ENCODE measurements around the gene CCDC6.

Gene CCDC6

DNA sequence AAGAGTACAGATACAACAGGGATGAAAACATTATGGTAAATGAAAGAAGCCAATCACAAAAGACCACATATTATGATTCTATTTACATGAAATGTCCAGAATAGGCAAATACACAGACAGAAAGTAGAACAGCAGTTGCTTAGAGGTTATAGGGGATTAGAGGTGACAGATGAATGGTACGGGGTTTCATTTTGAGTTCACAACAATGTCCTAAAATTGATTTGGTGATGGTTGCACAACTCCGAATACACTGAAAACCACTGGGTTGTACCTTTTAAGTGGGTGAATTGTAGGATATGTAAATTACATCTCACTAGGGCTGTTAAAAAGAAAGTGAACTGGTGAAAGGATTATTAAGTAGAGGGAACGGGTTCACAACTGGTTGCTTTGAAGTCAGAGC is 76.8 kb downstream of the CCDC6 start:
- H3K9me3 ChIP-seq (ENCODE audit: low read length): no peaks in the 10 kb centered on the region
- no peak overlapping the region for H2AFZ ChIP-seq (ENCODE audit: low read length)
- H3K4me1 ChIP-seq (ENCODE audit: insufficient read depth, low read length, severe bottlenecking): peaks cover 10% of the 10 kb centered on the region
- no peak overlapping the region for H3K9ac ChIP-seq (ENCODE audit: low read length)
- H3K36me3 ChIP-seq (ENCODE audit: insufficient read depth, low read length): peaks cover 72% of the 10 kb centered on the region
- no peak overlapping the region for H3K4me2 ChIP-seq (ENCODE audit: low read length)
- H4K20me1 ChIP-seq (ENCODE audit: insufficient read depth, low read length): no peaks in the 10 kb centered on the region
- no peak overlapping the region for H3K4me3 ChIP-seq (ENCODE audit: low read depth, low read length, poor library complexity, severe bottlenecking)
- TF ChIP-seq, protein P1, sequence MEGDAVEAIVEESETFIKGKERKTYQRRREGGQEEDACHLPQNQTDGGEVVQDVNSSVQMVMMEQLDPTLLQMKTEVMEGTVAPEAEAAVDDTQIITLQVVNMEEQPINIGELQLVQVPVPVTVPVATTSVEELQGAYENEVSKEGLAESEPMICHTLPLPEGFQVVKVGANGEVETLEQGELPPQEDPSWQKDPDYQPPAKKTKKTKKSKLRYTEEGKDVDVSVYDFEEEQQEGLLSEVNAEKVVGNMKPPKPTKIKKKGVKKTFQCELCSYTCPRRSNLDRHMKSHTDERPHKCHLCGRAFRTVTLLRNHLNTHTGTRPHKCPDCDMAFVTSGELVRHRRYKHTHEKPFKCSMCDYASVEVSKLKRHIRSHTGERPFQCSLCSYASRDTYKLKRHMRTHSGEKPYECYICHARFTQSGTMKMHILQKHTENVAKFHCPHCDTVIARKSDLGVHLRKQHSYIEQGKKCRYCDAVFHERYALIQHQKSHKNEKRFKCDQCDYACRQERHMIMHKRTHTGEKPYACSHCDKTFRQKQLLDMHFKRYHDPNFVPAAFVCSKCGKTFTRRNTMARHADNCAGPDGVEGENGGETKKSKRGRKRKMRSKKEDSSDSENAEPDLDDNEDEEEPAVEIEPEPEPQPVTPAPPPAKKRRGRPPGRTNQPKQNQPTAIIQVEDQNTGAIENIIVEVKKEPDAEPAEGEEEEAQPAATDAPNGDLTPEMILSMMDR (IDR thresholded peaks at IDR 0.05; ENCODE audit: low read length): no peak
- no peak for TF ChIP-seq EZH2 (IDR thresholded peaks at IDR 0.05; ENCODE audit: borderline replicate concordance, low read length)
- H3K27ac ChIP-seq (ENCODE audit: low read depth, low read length, poor library complexity, severe bottlenecking): no peak overlapping the region
- no peaks in the 10 kb centered on the region for H3K9me2 ChIP-seq (ENCODE audit: low read depth, low read length)
- H3F3A ChIP-seq (ENCODE audit: insufficient read depth, low read length): 0 out of 2 replicates have a peak, but pooled peaks cover 2% of the 10 kb centered on the region
- no peaks in the 10 kb centered on the region for H3K27me3 ChIP-seq (ENCODE audit: insufficient read depth, low read length)
- H3K79me2 ChIP-seq (ENCODE audit: insufficient read depth, low read length): no peaks in the 10 kb centered on the region; the same call in 1 of the 2 replicates

DNA sequence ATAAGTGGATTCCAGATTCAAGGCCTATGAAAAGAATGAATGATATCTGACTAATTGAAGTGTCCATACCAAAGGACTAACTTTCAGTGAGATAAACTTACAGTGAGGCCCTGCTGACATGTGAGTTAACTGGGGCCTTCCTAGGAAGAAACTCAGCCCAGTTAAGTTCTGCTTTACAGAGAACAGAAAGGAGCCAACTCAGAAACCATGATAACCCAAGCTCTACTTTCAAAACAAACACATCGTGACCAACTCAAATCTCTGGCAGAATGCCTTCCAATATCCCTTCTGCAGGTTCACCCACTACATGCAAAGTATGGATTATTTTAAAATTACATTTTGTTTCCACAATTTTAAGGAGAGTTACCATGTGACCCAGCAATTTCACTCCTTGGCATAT is 77.3 kb downstream of the CCDC6 start:
- Histone ChIP-seq H3K9me2 (ENCODE audit: low read depth, low read length) (no peaks in the 10 kb centered on the region), H3K36me3 (ENCODE audit: insufficient read depth, low read length) (peaks cover 78% of the 10 kb centered on the region), H3K9me3 (ENCODE audit: low read length) (no peaks in the 10 kb centered on the region)

DNA sequence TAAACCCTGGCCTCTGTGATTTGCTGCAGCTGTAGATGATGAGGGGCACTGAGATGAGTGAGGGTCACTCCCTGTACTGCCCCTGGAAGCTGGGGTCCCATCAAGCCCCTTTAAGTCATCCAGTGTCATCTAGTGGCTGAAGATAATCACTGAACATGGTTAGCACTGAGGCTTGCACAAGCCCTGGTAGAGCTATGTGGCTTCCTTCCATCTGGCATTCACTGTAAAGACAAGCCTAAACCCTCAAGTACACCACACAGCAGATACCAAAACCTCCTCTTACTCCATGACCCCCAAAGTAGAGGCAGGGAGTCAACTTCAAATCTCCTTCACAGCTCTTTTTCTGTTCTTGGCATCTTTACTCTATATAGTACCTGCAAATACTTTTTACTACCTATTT is 80.4 kb downstream of the CCDC6 start:
- Histone ChIP-seq H3K9me2 (ENCODE audit: low read depth, low read length) (no peaks in the 10 kb centered on the region), H3K4me2 (ENCODE audit: low read length) (no peak overlapping the region), H3K4me3 (ENCODE audit: low read depth, low read length, poor library complexity, severe bottlenecking) (no peak overlapping the region), H3K4me1 (ENCODE audit: insufficient read depth, low read length, severe bottlenecking) (no peaks in the 10 kb centered on the region), H3K9me3 (ENCODE audit: low read length) (no peaks in the 10 kb centered on the region), H2AFZ (ENCODE audit: low read length) (no peak overlapping the region), H4K20me1 (ENCODE audit: insufficient read depth, low read length) (no peaks in the 10 kb centered on the region), H3K79me2 (ENCODE audit: insufficient read depth, low read length) (no peaks in the 10 kb centered on the region; the same call in 1 of the 2 replicates), H3K9ac (ENCODE audit: low read length) (no peak overlapping the region), H3K27me3 (ENCODE audit: insufficient read depth, low read length) (no peaks in the 10 kb centered on the region), H3K36me3 (ENCODE audit: insufficient read depth, low read length) (peaks cover 79% of the 10 kb centered on the region), H3K27ac (ENCODE audit: low read depth, low read length, poor library complexity, severe bottlenecking) (no peak overlapping the region), H3F3A (ENCODE audit: insufficient read depth, low read length) (no peaks in the 10 kb centered on the region)
- TF ChIP-seq, protein P1 (IDR thresholded peaks at IDR 0.05; ENCODE audit: low read length): no peak
- TF ChIP-seq EZH2 (IDR thresholded peaks at IDR 0.05; ENCODE audit: borderline replicate concordance, low read length): no peak

More for the DNA sequence above, 77.3 kb downstream of the CCDC6 start:
- Histone ChIP-seq H2AFZ (ENCODE audit: low read length) (no peak overlapping the region), H3F3A (ENCODE audit: insufficient read depth, low read length) (no peaks in the 10 kb centered on the region), H3K9ac (ENCODE audit: low read length) (no peak overlapping the region), H4K20me1 (ENCODE audit: insufficient read depth, low read length) (no peaks in the 10 kb centered on the region), H3K4me3 (ENCODE audit: low read depth, low read length, poor library complexity, severe bottlenecking) (no peak overlapping the region), H3K27me3 (ENCODE audit: insufficient read depth, low read length) (no peaks in the 10 kb centered on the region), H3K79me2 (ENCODE audit: insufficient read depth, low read length) (no peaks in the 10 kb centered on the region; the same call in 1 of the 2 replicates), H3K4me1 (ENCODE audit: insufficient read depth, low read length, severe bottlenecking) (peaks cover 5% of the 10 kb centered on the region), H3K4me2 (ENCODE audit: low read length) (no peak overlapping the region), H3K27ac (ENCODE audit: low read depth, low read length, poor library complexity, severe bottlenecking) (no peak overlapping the region)
- no peak for TF ChIP-seq EZH2 (IDR thresholded peaks at IDR 0.05; ENCODE audit: borderline replicate concordance, low read length)
- TF ChIP-seq, protein P1 (IDR thresholded peaks at IDR 0.05; ENCODE audit: low read length): no peak

Data from OCI-LY1 (cell line).